ENCODE data around the gene TEX29.

Gene TEX29

DNA sequence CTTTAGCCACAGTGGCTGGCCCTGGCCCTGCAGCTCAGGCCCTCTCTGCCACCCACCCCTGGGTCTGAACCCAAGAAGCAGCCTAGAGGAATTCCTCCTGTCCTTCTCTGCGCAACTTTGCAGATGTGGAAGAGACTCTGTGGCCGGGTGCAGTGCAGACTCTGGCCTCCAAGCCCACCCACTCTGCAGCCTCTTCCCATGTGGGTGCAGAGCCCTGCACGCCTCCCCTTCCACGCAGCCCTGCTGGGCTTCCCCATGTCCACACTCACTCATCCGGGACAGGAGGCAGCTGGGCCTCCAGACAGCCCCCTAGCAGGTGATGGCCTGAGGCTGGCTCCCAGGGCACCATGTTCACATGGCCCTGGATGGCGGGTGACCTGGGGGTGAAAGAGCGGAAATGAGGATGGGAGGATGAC lies 2.5 kb downstream of the TEX29 start:
- no peaks in the 10 kb centered on the region for H3K36me3 ChIP-seq (ENCODE audit: low read depth)
- TF ChIP-seq, protein P1, sequence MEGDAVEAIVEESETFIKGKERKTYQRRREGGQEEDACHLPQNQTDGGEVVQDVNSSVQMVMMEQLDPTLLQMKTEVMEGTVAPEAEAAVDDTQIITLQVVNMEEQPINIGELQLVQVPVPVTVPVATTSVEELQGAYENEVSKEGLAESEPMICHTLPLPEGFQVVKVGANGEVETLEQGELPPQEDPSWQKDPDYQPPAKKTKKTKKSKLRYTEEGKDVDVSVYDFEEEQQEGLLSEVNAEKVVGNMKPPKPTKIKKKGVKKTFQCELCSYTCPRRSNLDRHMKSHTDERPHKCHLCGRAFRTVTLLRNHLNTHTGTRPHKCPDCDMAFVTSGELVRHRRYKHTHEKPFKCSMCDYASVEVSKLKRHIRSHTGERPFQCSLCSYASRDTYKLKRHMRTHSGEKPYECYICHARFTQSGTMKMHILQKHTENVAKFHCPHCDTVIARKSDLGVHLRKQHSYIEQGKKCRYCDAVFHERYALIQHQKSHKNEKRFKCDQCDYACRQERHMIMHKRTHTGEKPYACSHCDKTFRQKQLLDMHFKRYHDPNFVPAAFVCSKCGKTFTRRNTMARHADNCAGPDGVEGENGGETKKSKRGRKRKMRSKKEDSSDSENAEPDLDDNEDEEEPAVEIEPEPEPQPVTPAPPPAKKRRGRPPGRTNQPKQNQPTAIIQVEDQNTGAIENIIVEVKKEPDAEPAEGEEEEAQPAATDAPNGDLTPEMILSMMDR (IDR thresholded peaks at IDR 0.05; ENCODE audit: poor library complexity, severe bottlenecking), result no peak
- H3K4me3 ChIP-seq (ENCODE audit: severe bottlenecking), result no peak overlapping the region
- no peaks in the 10 kb centered on the region for H3K27me3 ChIP-seq (ENCODE audit: insufficient read depth, poor library complexity, severe bottlenecking)
- H3K9me3 ChIP-seq (ENCODE audit: severe bottlenecking), result no peaks in the 10 kb centered on the region
- no peaks in the 10 kb centered on the region for H3K4me1 ChIP-seq (ENCODE audit: insufficient read depth, poor library complexity, severe bottlenecking)
- ATAC-seq (ENCODE audit: low read depth) (no peak), DNase-seq (ENCODE audit: low spot score) (no peak)
- H3K27ac ChIP-seq (ENCODE audit: poor library complexity, severe bottlenecking), result no peak overlapping the region

DNA sequence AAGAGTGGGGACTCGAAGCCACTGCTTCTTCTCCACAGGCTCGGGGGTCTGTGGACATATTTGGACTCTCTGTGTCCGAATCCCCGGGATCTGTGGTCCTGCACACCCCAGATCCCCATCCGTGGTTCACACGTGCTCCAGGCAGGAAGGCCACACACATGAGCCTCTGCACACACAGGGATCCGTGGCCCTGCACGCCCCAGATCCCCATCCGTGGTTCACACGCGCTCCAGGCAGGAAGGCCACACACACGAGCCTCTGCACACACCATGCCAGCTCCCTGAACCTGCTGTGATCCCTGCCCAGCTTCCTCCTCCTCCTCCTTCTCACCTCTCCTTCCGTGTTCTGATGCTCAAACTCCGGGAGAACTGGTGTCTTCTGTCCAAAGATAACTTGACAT lies 3.1 kb downstream of the TEX29 start:
- no peaks in the 10 kb centered on the region for H3K9me3 ChIP-seq (ENCODE audit: severe bottlenecking)
- ATAC-seq (ENCODE audit: low read depth) (no peak), DNase-seq (ENCODE audit: low spot score) (no peak)
- H3K4me3 ChIP-seq (ENCODE audit: severe bottlenecking), result no peak overlapping the region
- no peaks in the 10 kb centered on the region for H3K27me3 ChIP-seq (ENCODE audit: insufficient read depth, poor library complexity, severe bottlenecking)
- H3K36me3 ChIP-seq (ENCODE audit: low read depth), result no peaks in the 10 kb centered on the region
- TF ChIP-seq, protein P1 (IDR thresholded peaks at IDR 0.05; ENCODE audit: poor library complexity, severe bottlenecking), result no peak
- H3K4me1 ChIP-seq (ENCODE audit: insufficient read depth, poor library complexity, severe bottlenecking), result no peaks in the 10 kb centered on the region
- H3K27ac ChIP-seq (ENCODE audit: poor library complexity, severe bottlenecking), result no peak overlapping the region

- ATAC-seq (ENCODE audit: low read depth) (no peak; the same call in 2 of the 3 replicates), DNase-seq (ENCODE audit: low spot score) (no peak)
- Histone ChIP-seq H3K4me1 (ENCODE audit: insufficient read depth, poor library complexity, severe bottlenecking) (no peaks in the 10 kb centered on the region), H3K4me3 (ENCODE audit: severe bottlenecking) (no peak overlapping the region), H3K27me3 (ENCODE audit: insufficient read depth, poor library complexity, severe bottlenecking) (no peaks in the 10 kb centered on the region), H3K36me3 (ENCODE audit: low read depth) (no peaks in the 10 kb centered on the region), H3K27ac (ENCODE audit: poor library complexity, severe bottlenecking) (no peak overlapping the region), H3K9me3 (ENCODE audit: severe bottlenecking) (no peaks in the 10 kb centered on the region)
- TF ChIP-seq, protein P1 (IDR thresholded peaks at IDR 0.05; ENCODE audit: poor library complexity, severe bottlenecking), result no peak
These were observed 3.7 kb downstream of the TEX29 start for GRCh38 chr13:111323950-111324651.

- TF ChIP-seq, protein P1 (IDR thresholded peaks at IDR 0.05; ENCODE audit: poor library complexity, severe bottlenecking), result no peak
- Histone ChIP-seq H3K36me3 (ENCODE audit: low read depth) (no peaks in the 10 kb centered on the region), H3K9me3 (ENCODE audit: severe bottlenecking) (no peaks in the 10 kb centered on the region), H3K27me3 (ENCODE audit: insufficient read depth, poor library complexity, severe bottlenecking) (no peaks in the 10 kb centered on the region), H3K27ac (ENCODE audit: poor library complexity, severe bottlenecking) (no peak overlapping the region), H3K4me1 (ENCODE audit: insufficient read depth, poor library complexity, severe bottlenecking) (no peaks in the 10 kb centered on the region), H3K4me3 (ENCODE audit: severe bottlenecking) (no peak overlapping the region)
- ATAC-seq (ENCODE audit: low read depth) (no peak), DNase-seq (ENCODE audit: low spot score) (no peak)
These were observed 4.3 kb downstream of the TEX29 start for GRCh38 chr13:111324736-111325135.

DNA sequence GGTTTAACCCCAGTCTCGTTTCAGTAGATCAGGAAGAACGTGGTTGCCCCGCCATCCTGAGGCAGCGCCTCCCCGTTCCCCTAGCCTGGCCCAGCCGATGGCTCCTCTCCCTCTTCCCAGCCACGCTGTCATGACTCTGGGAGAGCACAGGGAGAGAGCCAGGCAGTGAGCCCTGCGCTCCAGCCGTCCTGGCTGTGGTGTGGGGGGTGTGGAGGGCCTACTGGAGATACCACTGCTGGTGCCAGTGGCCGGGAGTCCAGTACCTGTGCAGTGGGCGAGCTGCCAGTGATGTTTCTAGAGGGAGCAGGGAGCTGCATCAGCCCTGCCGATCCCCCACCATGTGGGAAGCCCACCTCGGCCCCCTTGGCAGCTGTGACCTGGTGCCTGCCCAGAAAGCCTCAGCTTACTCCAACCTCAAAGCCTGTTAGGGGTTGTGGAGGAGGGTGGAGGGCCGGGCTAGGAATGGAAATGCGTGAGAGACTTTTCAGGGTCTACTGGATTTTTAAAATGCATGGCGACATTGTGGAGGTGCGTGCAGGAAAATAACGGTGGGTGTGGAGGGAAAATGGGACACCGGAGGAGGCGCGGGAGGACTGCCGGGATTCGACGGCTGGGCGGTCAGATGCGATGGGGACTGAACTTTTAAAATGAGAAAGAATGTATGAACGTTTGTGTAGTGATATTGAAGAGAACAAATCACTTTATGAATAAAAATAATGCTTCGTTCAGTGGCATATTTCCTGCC lies 4.9 kb downstream of the TEX29 start:
- Histone ChIP-seq H3K36me3 (ENCODE audit: low read depth) (no peaks in the 10 kb centered on the region), H3K27me3 (ENCODE audit: insufficient read depth, poor library complexity, severe bottlenecking) (no peaks in the 10 kb centered on the region), H3K4me3 (ENCODE audit: severe bottlenecking) (no peak overlapping the region), H3K27ac (ENCODE audit: poor library complexity, severe bottlenecking) (no peak overlapping the region), H3K9me3 (ENCODE audit: severe bottlenecking) (no peaks in the 10 kb centered on the region), H3K4me1 (ENCODE audit: insufficient read depth, poor library complexity, severe bottlenecking) (no peaks in the 10 kb centered on the region)
- DNase-seq (ENCODE audit: low spot score), result no peak
- TF ChIP-seq, protein P1 (IDR thresholded peaks at IDR 0.05; ENCODE audit: poor library complexity, severe bottlenecking), result no peak
- no peak for ATAC-seq (ENCODE audit: low read depth)
